H54 (cell line): ENCODE measurements around the gene APLF.
"Not testable (repeated sequence)": the region's sequence is repeated elsewhere in the genome, so short reads cannot be mapped to it uniquely, and the experiment has no call there.

Source experiments
- DNase-seq: peaks from one replicate; pipeline ENCODE4 v3.0.0; 2011; ENCODE audit warnings: low spot score, mixed read lengths; ENCODE audit not compliant: insufficient read length
- FAIRE-seq: peaks from 3 replicates; lab custom pipeline; 2011; peaks lifted over from hg19 to GRCh38; lab: Jason Lieb, UNC
- POLR2A ChIP-seq: IDR thresholded peaks from 2 replicates; pipeline ENCODE4 v1.6.1; 2011; ENCODE audit warnings: low read depth, mild to moderate bottlenecking, low read length

The APLF gene

GRCh38 chr2:68512966-68513365, 45.6 kb downstream of the APLF start:
- no peak for TF ChIP-seq POLR2A
- DNase-seq (no peak), FAIRE-seq (no peak)

DNA sequence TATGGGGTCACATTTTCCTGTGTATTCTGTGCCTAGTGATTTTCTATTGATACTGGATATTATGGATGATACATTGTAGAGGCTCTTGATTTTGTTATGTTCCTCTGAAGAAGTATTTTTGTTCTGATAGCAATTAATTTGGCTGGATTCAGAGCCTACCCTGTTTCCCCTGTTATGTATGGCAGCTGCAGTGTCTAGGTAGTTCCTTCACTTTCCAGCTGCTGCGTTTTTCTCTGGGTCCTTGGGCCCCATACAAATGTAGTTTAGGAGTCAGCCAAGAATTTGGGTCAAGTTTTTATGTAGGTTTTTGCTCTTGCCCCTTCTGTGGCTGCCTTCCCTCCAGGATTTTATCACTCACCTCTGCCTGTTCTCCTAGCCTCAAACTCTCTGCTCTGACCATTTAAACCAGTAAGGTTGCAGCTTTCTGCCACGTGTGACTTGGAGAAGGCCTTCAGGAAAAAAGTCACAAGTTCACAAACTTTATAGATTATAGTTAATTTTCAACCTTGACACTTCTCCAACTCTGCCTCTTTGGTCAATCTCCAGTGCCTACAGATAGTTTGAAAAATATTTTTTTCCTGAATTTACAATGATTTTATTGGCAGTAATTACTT, 47.0 kb downstream of the APLF start:
- FAIRE-seq = no peak
- DNase-seq = no peak
- TF ChIP-seq POLR2A = no peak

DNA sequence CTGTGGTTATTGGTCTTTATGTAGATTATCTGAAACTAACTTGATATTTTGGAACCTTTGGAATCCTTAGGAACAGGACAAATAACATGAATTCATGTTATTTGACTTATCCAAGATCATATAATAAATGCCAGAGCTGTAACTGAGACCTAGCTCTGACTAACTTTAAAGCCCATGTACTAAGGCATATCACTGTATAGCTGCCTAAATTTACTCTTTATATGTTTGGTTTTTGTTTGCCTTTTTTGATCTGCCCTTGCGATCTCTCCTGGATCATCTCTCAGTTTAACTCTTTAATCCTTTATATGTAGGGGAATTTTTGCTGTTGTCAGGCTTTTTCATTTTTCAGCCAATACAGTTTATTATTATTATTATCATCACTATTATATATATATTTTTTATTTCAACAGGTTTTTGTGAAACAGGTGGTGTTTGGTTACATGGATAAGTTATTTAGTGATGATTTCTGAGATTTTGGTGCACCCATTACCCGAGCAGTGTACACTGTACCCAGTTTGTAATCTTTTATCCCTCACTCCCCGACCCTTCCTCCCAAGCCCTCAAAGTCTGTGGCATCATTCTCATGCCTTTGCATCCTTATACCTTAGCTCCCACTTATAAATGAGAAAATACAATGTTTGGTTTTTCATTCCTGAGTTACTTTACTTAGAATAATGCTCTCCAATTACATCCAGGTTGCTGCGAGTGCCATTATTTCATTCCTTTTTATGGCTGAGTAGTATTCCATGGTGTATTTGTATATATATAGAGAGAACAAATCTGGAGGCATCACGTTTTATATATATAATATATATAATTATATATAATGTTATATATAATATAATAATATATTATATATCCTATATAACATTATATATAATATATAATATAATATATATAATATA, 48.9 kb downstream of the APLF start:
- FAIRE-seq = no peak

GRCh38 chr2:68519236-68519635, 51.9 kb downstream of the APLF start:
- FAIRE-seq = no peak
- TF ChIP-seq POLR2A = no peak
- DNase-seq = no peak

More for the DNA sequence above, 48.9 kb downstream of the APLF start:
- TF ChIP-seq POLR2A = no peak
- DNase-seq = no peak

DNA sequence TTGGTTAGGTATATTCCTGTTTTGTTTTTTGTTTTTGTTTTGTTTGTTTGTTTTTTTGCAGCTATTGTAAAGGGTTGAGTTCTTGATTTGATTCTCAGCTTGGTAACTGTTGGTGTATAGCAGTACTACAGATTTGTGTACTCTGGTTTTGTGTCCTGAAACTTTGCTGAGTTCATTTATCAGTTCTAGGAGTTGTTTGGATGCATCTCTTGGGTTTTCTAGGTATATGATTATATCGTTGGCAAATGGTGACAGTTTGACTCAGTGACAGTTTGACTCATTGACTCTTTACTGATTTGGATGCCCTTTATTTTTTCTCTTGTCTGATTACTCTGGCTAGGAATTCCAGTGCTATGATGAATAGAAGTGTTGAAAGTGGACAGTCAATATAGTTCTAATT, 53.7 kb downstream of the APLF start:
- FAIRE-seq = peak; percentile 15
- no peak for DNase-seq
- TF ChIP-seq POLR2A = no peak

DNA sequence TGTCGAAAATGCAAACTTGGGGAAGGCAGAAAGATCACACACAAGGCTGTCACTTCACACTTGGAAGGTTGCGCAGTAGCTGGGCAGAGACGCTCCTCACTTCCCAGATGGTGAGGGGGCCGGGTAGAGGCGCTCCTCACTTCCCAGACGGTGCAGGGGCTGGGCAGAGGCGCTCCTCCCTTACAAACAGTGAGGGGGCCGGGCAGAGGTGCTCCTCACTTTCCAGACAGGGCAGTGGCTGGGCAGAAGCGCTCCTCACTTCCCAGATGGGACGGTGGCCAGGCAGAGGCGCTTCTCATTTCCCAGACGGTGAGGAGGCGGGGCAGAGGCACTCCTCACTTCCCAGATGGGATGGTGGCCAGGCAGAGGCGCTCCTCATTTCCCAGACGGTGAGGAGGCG, 59.6 kb downstream of the APLF start:
- not testable (repeated sequence) for FAIRE-seq

GRCh38 chr2:68527343-68528081, 60.1 kb downstream of the APLF start:
- FAIRE-seq, DNase-seq: not testable (repeated sequence)

More for the DNA sequence above, 59.6 kb downstream of the APLF start:
- not testable (repeated sequence) for DNase-seq

- not testable (repeated sequence) for FAIRE-seq, DNase-seq
Observed at GRCh38 chr2:68529156-68529555, 61.8 kb downstream of the APLF start.

GRCh38 chr2:68529651-68530050, 62.3 kb downstream of the APLF start:
- not testable (repeated sequence) for FAIRE-seq, DNase-seq

DNA sequence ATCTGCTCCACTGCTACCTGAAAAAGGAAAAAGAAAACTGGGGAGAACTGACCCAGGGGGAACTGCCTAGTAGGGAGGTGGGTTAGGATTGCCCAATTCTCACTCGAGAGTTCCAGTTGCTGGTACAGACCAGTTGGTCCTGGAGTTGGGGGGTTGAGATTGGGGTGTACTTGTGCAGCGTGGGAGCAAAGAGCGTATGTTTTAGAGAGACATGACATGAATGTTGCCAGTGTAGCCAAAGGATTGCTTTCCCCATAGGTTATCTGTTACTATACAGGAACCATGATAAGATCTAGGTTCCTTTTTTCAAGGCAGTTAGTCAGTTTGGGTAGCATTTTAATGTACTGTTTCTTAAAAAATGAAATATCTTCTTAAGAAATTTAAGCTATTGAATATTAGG, 68.6 kb downstream of the APLF start:
- no peak for FAIRE-seq
- DNase-seq = no peak
- no peak for TF ChIP-seq POLR2A

DNA sequence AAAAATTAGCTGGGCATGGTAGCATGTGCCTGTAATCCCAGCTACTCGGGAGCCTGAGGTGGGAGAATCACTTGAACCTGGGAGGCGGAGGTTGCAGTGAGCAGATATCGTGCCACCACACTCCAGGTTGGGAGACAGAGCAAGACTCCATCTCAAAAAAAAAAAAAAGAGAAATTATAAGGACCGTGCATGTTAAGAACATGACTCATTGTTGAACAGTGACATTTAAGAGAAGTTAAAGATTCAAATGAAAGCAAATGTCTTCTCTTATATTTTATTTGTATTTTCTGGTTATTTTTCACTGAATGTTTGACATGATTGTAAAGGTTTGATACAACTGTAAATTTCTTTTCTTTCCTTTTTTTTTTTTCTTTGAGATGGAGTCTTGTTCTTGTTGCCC, 69.6 kb downstream of the APLF start:
- DNase-seq = no peak
- FAIRE-seq = no peak
- TF ChIP-seq POLR2A = no peak

GRCh38 chr2:68537809-68538208, 70.4 kb downstream of the APLF start:
- no peak for TF ChIP-seq POLR2A
- DNase-seq (no peak), FAIRE-seq (no peak)

DNA sequence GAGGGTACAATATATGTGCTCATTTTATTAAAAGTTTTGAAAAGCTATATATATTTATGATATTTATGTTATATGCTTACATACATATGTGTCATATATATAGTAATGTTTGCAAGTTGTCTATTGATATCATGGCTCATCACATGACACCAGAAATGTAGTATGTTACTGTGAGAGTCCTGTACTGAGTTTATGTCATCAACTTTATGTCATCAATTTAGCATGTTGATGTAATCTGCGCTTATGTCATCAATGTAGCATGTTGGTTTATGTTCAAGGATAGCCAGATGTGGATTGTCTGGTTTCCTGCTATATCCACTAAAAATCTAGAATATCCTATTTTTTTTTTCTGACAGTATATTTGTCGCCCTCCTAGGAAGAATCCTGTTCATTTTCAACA, 77.4 kb downstream of the APLF start:
- FAIRE-seq = no peak
- no peak for DNase-seq
- TF ChIP-seq POLR2A = no peak

- FAIRE-seq (no peak), DNase-seq (no peak)
- TF ChIP-seq POLR2A = no peak
Observed at GRCh38 chr2:68548396-68548795, 81.0 kb downstream of the APLF start.

DNA sequence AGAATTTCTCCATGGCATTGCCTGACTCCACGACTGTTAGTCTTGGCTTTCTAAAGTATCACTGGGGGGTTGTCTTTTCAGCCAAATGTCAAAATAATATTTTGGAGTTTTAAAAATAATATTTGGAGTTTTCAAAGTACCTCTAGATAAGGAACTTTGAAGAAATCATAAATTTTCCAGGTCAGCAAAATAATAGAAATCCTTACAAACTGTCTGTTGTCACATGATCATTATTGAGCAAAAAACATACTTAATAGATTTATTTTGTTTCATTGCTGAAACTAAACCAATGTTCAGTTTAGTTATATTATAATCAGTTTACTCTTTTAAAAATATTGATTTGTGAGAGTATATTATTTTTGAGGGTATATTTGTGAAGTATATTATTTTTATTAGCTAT, 85.7 kb downstream of the APLF start:
- no peak for FAIRE-seq

GRCh38 chr2:68555425-68556206, 88.2 kb downstream of the APLF start:
- DNase-seq, FAIRE-seq: not testable (repeated sequence)

More for the DNA sequence above, 85.7 kb downstream of the APLF start:
- TF ChIP-seq POLR2A = no peak
- no peak for DNase-seq
